Measurements from ENCODE around the gene S100B.

Gene S100B

DNA sequence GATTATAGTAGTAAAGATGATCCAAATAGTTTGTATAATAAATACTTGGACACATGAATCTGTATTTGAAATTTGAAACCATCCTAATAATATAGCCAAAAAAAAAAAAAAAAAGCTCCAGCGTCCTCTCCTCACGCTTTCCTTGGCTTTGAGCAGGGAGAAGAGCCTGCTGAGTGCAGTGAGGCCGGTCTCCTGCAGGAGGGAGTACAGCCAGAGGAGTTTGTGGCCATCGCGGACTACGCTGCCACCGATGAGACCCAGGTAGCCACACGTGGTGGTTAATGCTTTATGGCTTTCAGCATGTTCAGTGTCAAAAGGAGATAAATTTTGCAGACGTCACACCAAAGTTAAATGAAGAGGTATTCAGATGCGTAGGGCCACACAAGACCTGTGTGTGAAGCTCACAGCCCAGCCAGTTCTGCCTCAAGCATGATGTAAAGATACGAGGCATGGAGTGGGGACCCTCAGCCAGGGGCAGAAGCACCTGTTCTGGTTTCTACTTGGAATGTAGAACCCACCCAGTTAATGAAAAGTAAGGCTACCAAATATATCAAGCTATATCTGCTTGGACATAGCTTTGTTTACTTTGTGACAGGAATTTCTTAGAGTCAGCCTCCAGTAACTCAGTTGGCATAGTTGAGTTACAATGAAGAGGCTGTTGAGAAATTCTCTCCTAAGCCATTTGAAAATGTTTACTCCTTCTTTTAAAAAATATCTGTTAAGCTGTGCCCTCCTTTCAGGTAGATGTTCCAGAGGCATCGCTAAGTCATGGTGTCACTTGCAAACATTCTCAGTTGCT is 38.7 kb upstream of the S100B start:
- TF ChIP-seq, protein P1, sequence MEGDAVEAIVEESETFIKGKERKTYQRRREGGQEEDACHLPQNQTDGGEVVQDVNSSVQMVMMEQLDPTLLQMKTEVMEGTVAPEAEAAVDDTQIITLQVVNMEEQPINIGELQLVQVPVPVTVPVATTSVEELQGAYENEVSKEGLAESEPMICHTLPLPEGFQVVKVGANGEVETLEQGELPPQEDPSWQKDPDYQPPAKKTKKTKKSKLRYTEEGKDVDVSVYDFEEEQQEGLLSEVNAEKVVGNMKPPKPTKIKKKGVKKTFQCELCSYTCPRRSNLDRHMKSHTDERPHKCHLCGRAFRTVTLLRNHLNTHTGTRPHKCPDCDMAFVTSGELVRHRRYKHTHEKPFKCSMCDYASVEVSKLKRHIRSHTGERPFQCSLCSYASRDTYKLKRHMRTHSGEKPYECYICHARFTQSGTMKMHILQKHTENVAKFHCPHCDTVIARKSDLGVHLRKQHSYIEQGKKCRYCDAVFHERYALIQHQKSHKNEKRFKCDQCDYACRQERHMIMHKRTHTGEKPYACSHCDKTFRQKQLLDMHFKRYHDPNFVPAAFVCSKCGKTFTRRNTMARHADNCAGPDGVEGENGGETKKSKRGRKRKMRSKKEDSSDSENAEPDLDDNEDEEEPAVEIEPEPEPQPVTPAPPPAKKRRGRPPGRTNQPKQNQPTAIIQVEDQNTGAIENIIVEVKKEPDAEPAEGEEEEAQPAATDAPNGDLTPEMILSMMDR (conservative IDR thresholded peaks at IDR 0.05): no peak
- H3K27ac ChIP-seq: no peak overlapping the region

DNA sequence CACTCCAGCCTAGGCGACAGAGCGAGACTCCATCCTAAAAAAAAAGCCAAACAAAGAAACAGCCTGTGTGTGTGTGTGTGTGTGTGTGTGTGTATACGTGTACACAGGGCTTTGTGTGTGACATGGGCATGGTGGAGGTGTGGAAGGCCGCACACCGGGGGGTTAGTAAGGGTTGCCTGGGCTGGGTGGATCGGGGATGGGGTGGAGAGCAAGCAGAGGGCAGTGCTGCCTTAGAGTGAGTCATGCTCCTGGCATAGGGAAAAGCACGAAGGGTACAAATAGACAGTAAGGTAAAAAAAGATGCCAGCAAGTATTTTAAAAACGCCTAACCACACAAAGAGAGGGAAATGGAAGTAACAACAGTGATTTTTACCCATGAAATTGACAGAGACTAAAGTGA is 36.8 kb upstream of the S100B start:
- H3K27ac ChIP-seq: no peak overlapping the region
- TF ChIP-seq, protein P1 (conservative IDR thresholded peaks at IDR 0.05): no peak

DNA sequence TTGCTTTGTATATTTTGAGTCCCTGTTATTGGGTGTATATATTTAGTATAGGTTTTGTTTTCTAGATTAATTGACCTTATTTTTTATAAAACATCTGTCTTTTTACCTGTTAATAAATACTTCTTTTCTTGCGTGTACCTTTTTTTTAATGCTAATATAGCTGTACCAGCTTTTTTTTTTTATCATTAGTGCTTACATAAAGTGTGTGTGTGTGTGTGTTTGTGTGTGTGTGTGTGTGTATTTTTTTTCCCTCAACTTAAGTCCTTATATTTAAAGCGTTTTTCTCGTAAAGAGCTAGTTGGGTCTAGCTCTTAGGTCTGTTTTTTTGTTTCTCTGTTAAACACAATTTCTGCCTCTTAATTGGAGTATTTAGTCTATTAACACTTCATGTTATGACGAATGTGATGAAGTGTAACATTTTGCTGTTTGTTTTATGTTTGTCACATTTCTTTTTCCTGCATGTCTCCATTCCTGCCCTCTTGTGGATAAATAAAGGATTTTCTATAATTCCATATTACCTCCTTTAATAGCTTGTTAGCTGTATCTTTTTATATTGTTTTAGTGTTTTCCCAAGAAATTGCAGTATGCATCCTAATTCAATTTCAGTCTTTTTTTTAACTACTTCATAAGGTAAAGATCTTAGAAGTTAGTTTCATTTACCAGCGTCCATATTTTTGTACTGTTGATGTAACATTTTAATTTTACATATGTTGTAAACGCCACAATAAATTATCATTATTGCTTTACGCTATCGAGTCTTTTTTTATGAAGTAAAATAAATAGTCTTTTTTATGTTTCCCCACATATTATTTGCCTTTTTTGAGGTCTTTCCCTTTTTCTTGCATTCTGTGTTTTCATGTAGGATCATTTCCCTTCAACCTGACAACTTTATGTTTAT is 34.9 kb upstream of the S100B start:
- TF ChIP-seq, protein P1 (conservative IDR thresholded peaks at IDR 0.05): peak; percentile 91
- no peak overlapping the region for H3K27ac ChIP-seq

DNA sequence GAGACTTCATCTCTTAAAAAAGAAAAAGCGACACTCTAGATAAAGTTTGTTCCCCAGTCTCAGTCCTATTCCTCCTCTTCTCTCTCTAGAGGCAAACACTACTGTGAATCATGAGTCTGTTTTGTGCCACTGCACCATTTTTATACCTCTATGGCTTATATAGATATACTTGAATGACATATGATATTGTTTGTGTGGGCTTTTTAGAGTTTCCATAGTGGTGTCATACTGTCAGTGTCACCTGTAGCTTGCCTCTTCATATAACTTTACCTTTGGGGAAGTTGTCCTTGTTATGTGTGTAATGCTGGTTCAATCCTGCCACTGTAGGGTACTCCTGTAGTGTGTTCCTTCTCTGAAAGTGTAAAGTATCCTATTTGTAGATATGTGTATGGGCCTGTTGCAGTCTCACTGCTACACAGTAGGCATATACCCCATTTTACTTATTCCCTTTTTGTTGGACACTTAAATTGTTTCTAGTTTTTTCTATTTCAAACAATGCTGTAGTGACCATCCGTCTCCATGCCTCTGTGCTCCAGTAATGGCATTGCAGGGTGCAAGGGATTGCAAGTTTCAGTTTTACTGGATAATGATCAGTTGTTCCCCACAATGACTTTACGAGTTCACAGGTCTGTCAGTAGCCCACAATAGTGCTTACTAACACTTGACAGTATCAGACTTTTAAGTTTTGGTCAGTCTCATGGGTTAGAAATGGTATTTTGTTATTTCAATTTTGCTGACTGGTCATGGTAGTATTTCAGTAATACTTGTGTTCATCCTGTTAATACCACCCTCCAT is 33.3 kb upstream of the S100B start:
- TF ChIP-seq, protein P1 (conservative IDR thresholded peaks at IDR 0.05): no peak
- no peak overlapping the region for H3K27ac ChIP-seq

DNA sequence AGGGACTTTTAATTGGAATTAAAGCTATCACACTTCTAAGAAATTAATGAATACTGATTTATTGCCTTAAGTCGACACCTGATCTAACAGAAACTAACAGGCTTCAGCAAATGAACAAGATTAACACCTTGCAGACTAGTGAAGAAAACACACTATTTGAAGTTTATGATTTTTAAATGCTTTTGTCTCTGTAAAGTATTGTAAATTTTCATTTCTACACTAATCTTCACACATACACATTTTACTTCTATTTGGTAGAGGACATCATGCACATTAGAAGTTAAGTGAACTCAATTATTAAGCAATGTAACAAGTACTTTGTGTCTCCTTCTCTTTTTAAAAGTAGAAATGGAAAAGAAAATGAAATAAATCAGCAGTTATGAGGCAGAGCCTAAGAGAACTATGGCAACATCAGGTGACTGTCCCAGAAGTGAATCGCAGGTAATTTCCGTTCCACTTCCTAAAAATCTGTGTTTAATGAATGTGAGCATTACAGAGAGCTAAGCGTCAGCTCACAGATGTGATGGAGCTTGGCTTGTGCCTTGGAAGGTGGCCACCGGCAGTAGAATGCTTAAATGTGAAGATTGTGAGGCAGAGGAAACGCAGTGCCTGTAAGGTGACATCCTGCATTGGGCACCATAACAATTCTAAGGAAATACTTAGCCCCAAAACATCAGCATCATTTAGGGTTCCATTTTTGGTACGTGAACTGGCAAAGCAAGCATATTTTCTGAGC is 31.8 kb upstream of the S100B start:
- TF ChIP-seq, protein P1 (conservative IDR thresholded peaks at IDR 0.05): no peak
- peak overlapping the region; percentile 95 for H3K27ac ChIP-seq

DNA sequence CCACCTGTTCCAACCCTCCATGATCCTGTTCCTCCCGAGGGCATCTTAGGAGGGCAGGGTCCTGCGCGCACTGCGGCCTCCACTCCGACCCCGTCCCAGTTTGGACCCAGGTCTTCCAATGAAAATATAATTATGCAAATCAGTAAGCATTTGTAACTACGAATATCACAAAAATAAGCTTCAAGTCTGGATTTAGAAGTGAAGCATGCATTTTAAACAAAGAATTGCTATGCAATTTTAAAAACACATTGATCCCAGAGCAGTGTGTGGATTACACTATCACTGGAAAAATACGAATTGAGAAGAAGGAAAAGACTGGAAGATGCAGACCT is 31.3 kb upstream of the S100B start:
- TF ChIP-seq, protein P1 (conservative IDR thresholded peaks at IDR 0.05): no peak

More for the DNA sequence above, 31.3 kb upstream of the S100B start:
- peak overlapping the region; percentile 95 for H3K27ac ChIP-seq
